GM21423 (cell line): Measurements from ENCODE around the gene HSPB3.
"Not testable (repeated sequence)": the region's sequence is repeated elsewhere in the genome, so short reads cannot be mapped to it uniquely, and the experiment has no call there.

Experiments used
- ATAC-seq: cut with Tn5 transposase; IDR thresholded peaks from one replicate; pipeline ENCODE4 v1.9.1; 2021; ENCODE audit warnings: mild to moderate bottlenecking, moderate library complexity; ENCODE audit not compliant: unreplicated experiment

The HSPB3 gene

GRCh38 chr5:54455413-54456157 is at the start of gene HSPB3:
Gene HSPB3 (plus strand): TSS chr5:54455699. CDS start chr5:54455790, 91 bp downstream.
- no peak for ATAC-seq

GRCh38 chr5:54411176-54411575 is 44.3 kb upstream of the HSPB3 start:
- no peak for ATAC-seq

- no peak for ATAC-seq
These were observed 42.6 kb upstream of the HSPB3 start for GRCh38 chr5:54412913-54413312.

GRCh38 chr5:54415147-54415546 is 40.4 kb upstream of the HSPB3 start:
- no peak for ATAC-seq

GRCh38 chr5:54415896-54416601 is 39.5 kb upstream of the HSPB3 start:
- no peak for ATAC-seq

GRCh38 chr5:54419573-54420423 is 35.7 kb upstream of the HSPB3 start:
- not testable (repeated sequence) for ATAC-seq

GRCh38 chr5:54420511-54420910 is 35.0 kb upstream of the HSPB3 start:
- ATAC-seq: not testable (repeated sequence)

- no peak for ATAC-seq
These were observed 33.5 kb upstream of the HSPB3 start for GRCh38 chr5:54421976-54422375.

- ATAC-seq: no peak
These were observed 30.2 kb upstream of the HSPB3 start for GRCh38 chr5:54425258-54425657.

- ATAC-seq: no peak
These were observed 29.3 kb upstream of the HSPB3 start for GRCh38 chr5:54426209-54426608.

GRCh38 chr5:54434650-54435049 is 20.8 kb upstream of the HSPB3 start:
- not testable (repeated sequence) for ATAC-seq

- ATAC-seq: no peak
These were observed 16.7 kb upstream of the HSPB3 start for GRCh38 chr5:54438620-54439389.

- peak; percentile 73 for ATAC-seq
These were observed 15.0 kb upstream of the HSPB3 start for GRCh38 chr5:54440456-54440893.

- ATAC-seq: no peak
These were observed 13.2 kb upstream of the HSPB3 start for GRCh38 chr5:54442271-54442670.

GRCh38 chr5:54443270-54443669 is 12.2 kb upstream of the HSPB3 start:
- no peak for ATAC-seq

- no peak for ATAC-seq
These were observed 9.7 kb upstream of the HSPB3 start for GRCh38 chr5:54445691-54446378.

- no peak for ATAC-seq
These were observed 9.1 kb upstream of the HSPB3 start for GRCh38 chr5:54446379-54446732.

- ATAC-seq: no peak
These were observed 5.6 kb upstream of the HSPB3 start for GRCh38 chr5:54449923-54450322.

- ATAC-seq: no peak
These were observed 5.0 kb upstream of the HSPB3 start for GRCh38 chr5:54450542-54450941.

- no peak for ATAC-seq
These were observed 2.5 kb upstream of the HSPB3 start for GRCh38 chr5:54453046-54453445.
